HG03457 (cell line): ENCODE data around the gene ECSIT.
A peak's percentile ranks its signal among the peaks of the same experiment; 100 is the strongest.

Source experiments
- ATAC-seq: cut with Tn5 transposase; IDR thresholded peaks from one replicate; pipeline ENCODE4 v1.9.1; 2021; ENCODE audit warnings: moderate number of reproducible peaks; ENCODE audit not compliant: unreplicated experiment

The ECSIT gene

GRCh38 chr19:11505032-11505503 lies 23.9 kb downstream of the ECSIT start:
- ATAC-seq = peak; percentile 80

- ATAC-seq = no peak
Measured at GRCh38 chr19:11504502-11505031, 24.4 kb downstream of the ECSIT start.

GRCh38 chr19:11499890-11500420 lies 29.0 kb downstream of the ECSIT start:
- no peak for ATAC-seq

- no peak for ATAC-seq
Measured at GRCh38 chr19:11499220-11499726, 29.7 kb downstream of the ECSIT start.

GRCh38 chr19:11496391-11497163 lies 32.4 kb downstream of the ECSIT start:
- ATAC-seq = no peak

GRCh38 chr19:11495885-11496284 lies 33.0 kb downstream of the ECSIT start:
- no peak for ATAC-seq

GRCh38 chr19:11495481-11495880 lies 33.5 kb downstream of the ECSIT start:
- no peak for ATAC-seq

- ATAC-seq = no peak
Measured at GRCh38 chr19:11494634-11495285, 34.2 kb downstream of the ECSIT start.

- ATAC-seq = no peak
Measured at GRCh38 chr19:11489378-11489777, 39.6 kb downstream of the ECSIT start.

- no peak for ATAC-seq
Measured at GRCh38 chr19:11486661-11487503, 42.1 kb downstream of the ECSIT start.

- ATAC-seq = no peak
Measured at GRCh38 chr19:11485245-11485837, 43.6 kb downstream of the ECSIT start.

GRCh38 chr19:11483366-11484111 lies 45.4 kb downstream of the ECSIT start:
- no peak for ATAC-seq

- peak; percentile 49 for ATAC-seq
Measured at GRCh38 chr19:11482384-11483050, 46.4 kb downstream of the ECSIT start.

- ATAC-seq = no peak
Measured at GRCh38 chr19:11481534-11482383, 47.2 kb downstream of the ECSIT start.

GRCh38 chr19:11480715-11481533 lies 48.0 kb downstream of the ECSIT start, which contains the start of gene ELAVL3:
TSS of gene ELAVL3 (minus strand) at chr19:11481046. CDS start at chr19:11480608, 438 bp downstream.
- no peak for ATAC-seq

GRCh38 chr19:11479898-11480714 lies 48.8 kb downstream of the ECSIT start:
- no peak for ATAC-seq
